ENCODE data around the gene LETMD1.
A peak's percentile ranks its signal among the peaks of the same experiment; 100 is the strongest.
"Not testable (repeated sequence)": the region's sequence is repeated elsewhere in the genome, so short reads cannot be mapped to it uniquely, and the experiment has no call there.

Gene LETMD1, protein sequence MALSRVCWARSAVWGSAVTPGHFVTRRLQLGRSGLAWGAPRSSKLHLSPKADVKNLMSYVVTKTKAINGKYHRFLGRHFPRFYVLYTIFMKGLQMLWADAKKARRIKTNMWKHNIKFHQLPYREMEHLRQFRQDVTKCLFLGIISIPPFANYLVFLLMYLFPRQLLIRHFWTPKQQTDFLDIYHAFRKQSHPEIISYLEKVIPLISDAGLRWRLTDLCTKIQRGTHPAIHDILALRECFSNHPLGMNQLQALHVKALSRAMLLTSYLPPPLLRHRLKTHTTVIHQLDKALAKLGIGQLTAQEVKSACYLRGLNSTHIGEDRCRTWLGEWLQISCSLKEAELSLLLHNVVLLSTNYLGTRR

GRCh38 chr12:51047655-51048540 is at the start of gene LETMD1:
Gene LETMD1 (plus strand): TSS chr12:51048327. CDS start chr12:51048357, 30 bp downstream.
- peak; percentile 82 to 89 for DNase-seq (ENCODE audit: low read depth in 2 of 2)

DNA sequence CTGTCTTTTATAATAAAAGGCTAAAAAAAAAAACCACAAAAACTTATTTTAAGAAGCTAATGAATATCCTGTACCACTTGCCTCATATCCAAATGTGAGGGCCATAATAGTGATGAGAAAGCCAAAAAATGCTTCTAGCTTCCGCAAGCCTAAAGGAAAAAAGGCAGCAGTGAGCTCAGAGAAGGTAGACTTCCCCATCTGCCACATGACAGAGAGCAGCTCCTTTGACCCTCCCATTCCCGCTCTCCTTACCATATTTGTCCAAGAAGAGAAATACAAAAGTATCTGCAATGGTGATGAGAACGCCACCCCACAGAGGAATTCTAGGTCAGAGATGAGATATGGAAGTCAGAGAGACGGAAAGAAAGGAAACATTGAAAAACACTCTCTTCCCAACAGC is 49.0 kb upstream of the LETMD1 start:
- DNase-seq (ENCODE audit: low read depth in 2 of 2), result no peak

- DNase-seq (ENCODE audit: low read depth in 2 of 2), result no peak
Observed at GRCh38 chr12:51000245-51000644, 47.9 kb upstream of the LETMD1 start.

GRCh38 chr12:51001799-51002198 is 46.3 kb upstream of the LETMD1 start:
- DNase-seq (ENCODE audit: low read depth in 2 of 2), result no peak

- DNase-seq (ENCODE audit: low read depth in 2 of 2), result no peak
Observed at GRCh38 chr12:51004504-51004903, 43.6 kb upstream of the LETMD1 start.

DNA sequence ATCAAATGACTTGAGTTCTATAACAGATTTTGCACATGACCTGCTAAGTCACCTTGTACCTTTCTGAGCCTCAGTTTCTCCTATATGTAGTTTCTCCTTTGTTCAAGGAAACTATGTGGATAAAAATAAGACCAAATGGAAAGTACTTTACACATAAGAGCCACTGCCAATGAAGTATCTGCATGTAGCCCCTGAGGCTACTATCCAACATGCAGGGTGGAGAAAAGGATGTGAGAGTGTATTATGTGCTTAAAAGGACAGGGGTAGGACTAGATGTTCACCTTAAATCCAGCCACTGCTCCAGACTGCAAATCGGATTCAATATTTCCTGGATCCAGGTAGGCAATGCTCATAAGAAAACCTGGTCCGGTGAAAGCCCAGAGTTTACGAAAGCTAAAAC is 43.1 kb upstream of the LETMD1 start:
- DNase-seq (ENCODE audit: low read depth in 2 of 2), result no peak

DNA sequence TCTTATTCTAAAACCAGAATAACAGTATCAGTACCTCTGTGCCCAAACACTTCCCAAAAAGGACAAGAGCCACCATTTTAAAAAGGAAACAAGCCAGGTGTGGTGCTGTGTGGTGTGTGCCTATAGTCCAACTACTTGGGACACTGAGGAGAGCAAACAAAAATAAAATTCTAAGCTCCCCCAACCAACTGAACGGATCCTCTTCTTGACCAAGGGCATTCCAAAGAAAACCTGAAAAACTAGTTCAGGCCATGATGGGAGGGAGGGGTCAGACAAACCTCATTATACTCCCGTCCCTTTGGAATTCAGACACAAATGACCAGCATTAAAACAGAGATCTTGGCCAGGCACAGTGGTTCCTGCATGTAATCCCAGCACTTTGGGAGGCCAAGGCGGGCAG is 42.5 kb upstream of the LETMD1 start:
- DNase-seq (ENCODE audit: low read depth in 2 of 2), result no peak

GRCh38 chr12:51008329-51009055 is 39.6 kb upstream of the LETMD1 start:
- no peak for DNase-seq (ENCODE audit: low read depth in 2 of 2)

DNA sequence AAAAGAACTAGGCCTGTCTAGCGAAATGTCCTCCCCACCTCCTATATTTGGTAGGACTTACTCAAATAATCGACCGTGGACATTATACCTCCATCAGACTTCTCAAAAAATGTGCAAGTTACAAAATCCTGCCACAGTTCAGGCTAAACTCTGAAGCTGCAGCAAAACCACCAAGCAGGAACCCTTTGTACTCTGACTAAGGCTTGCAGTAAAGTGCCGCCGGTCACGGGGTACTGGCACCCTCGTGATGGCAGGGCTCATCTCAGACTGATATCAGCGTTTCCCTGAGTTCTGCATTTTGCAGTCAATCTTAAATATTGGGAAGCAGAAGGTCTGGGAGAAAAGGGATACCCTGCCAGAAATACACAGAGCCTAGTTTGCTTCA is 39.1 kb upstream of the LETMD1 start:
- peak; percentile 26 to 35 for DNase-seq (ENCODE audit: low read depth in 2 of 2)

DNA sequence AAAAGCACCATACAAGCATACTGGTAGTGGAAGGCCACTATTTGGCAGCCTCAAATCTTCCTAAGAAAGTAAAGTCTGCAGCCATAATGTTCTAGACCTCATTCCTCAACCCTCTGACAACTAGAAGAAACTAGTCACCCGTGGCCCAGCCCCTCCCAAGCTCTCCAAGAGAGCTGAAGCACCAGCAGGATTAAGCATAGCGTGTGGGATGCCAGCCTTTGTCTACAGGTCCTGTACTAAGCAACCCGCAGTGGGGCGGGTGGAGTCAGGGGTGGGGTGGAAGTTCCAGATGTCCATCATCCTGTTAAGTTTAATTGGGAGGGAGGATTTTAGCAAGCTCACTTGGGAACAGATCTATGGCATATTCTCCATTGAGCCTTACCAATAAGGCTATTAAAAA is 36.2 kb upstream of the LETMD1 start:
- DNase-seq (ENCODE audit: low read depth in 2 of 2), result no peak

DNA sequence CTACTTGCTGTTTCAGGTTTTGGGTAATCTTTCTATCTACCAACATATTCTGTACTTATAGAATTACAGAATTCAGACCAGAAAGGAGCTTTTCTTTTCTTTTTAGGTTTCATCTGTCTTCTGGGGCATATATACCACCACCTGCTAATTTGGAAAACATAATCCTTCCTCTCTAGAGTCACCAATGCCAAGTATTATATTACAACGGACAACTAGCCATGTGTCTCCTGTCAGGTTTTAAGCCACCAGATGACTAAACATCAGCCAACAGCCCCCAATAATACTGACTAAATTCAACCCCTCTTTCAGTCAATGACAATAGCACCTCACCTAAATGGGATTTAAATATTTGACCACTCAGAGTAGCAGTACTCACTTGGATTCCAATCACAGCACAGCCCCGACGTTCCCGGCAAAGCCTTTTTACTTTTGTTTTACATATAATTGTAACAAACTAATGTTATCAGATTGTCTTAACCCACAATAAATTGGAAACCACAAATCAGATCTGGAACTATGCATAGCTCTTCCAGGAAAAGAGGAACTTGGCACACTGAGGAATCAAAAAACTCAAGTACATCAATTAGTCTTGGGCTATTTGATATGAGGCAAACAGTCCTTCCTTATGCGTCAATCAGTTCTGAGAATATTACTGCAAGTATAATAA is 35.4 kb upstream of the LETMD1 start:
- DNase-seq (ENCODE audit: low read depth in 2 of 2), result no peak

GRCh38 chr12:51013441-51013840 is 34.7 kb upstream of the LETMD1 start:
- no peak for DNase-seq (ENCODE audit: low read depth in 2 of 2)

DNA sequence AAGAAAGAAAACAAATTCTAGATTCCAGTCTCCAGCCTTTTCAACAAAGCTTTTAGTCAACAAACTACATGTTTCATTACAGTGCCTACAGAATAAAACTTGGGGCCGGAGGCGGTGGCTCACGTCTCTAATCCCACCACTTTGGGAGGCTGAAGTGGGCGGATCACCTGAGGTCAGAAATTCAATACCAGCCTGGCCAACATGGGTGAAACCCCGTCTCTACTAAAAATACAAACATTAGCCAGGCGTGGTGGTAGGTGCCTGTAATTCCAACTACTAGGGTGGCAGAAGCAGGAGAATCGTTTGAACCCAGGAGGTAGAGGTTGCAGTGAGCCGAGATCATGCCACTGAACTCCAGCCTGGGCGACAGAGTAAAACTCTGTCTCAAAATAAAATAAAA is 33.7 kb upstream of the LETMD1 start:
- not testable (repeated sequence) for DNase-seq (ENCODE audit: low read depth in 2 of 2)

- DNase-seq (ENCODE audit: low read depth in 2 of 2), result no peak
Observed at GRCh38 chr12:51017452-51017851, 30.7 kb upstream of the LETMD1 start.

- DNase-seq (ENCODE audit: low read depth in 2 of 2), result no peak
Observed at GRCh38 chr12:51018956-51019355, 29.2 kb upstream of the LETMD1 start.

GRCh38 chr12:51019927-51020326 is 28.2 kb upstream of the LETMD1 start:
- DNase-seq (ENCODE audit: low read depth in 2 of 2), result no peak

GRCh38 chr12:51020448-51021182 is 27.5 kb upstream of the LETMD1 start:
- DNase-seq (ENCODE audit: low read depth in 2 of 2), result no peak

GRCh38 chr12:51021694-51022093 is 26.4 kb upstream of the LETMD1 start:
- DNase-seq (ENCODE audit: low read depth in 2 of 2), result no peak

GRCh38 chr12:51023625-51024382 is 24.3 kb upstream of the LETMD1 start:
- no peak for DNase-seq (ENCODE audit: low read depth in 2 of 2)

- DNase-seq (ENCODE audit: low read depth in 2 of 2), result no peak
Observed at GRCh38 chr12:51025338-51025835, 22.7 kb upstream of the LETMD1 start.

Data from stimulated activated CD8-positive, alpha-beta memory T cell treated with anti-CD3 and anti-CD28 coated beads, Interleukin-7, amount 100 ng/mL, for 4 hours (primary cell).